BJ (cell line): ENCODE results near the gene HS3ST3B1. TPM values are rescaled to one million over a fixed set of nuclear protein-coding genes. Genes with fewer than 3 reads are reported as not detected.

Experiments used
- CTCF ChIA-PET: fragments of 350-600 bp; formaldehyde crosslinking; extraction: SDS; loops from one replicate; lab custom pipeline; 2021; ENCODE audit warnings: antibody characterized with exemption, inconsistent platforms; lab: Yijun Ruan, JAX
- POLR2A ChIA-PET: fragments of 300-600 bp; sonication (Branson Sonifier 250); formaldehyde crosslinking; extraction: SDS; loops from one replicate; lab custom pipeline; 2021; ENCODE audit warnings: antibody characterized with exemption; lab: Charles Lee
- DNase-seq: peaks from one replicate; pipeline ENCODE4 v3.0.0-alpha.2; 2011; ENCODE audit warnings: low read depth
- H3K27me3 ChIP-seq: 2 replicates; pipeline ENCODE4 v1.6.0; 2011; ENCODE audit warnings: low read length; ENCODE audit not compliant: control insufficient read depth, insufficient read depth
- H3K36me3 ChIP-seq: 2 replicates; pipeline ENCODE4 v1.5.1; 2011; ENCODE audit warnings: low read length; ENCODE audit not compliant: control insufficient read depth, insufficient read depth
- H3K4me3 ChIP-seq: 2 replicates; pipeline ENCODE4 v1.5.1; 2011; ENCODE audit warnings: low read depth, mild to moderate bottlenecking, control low read depth, low read length
- CTCF ChIP-seq: IDR thresholded peaks from 2 replicates; pipeline ENCODE4 v1.5.1; 2011; ENCODE audit warnings: low read depth, mild to moderate bottlenecking, control low read depth, inconsistent platforms, low read length, moderate library complexity; ENCODE audit not compliant: insufficient read depth
- polyA plus RNA-seq: library from polyadenylated mRNA; depleted of rRNA; stranded (reverse); fragments of >200 nt; gene quantifications from 2 replicates; pipeline ENCODE4 v1.2.3, GENCODE V29; 2011

The HS3ST3B1 gene
- polyA plus RNA-seq, 1 experiment: 3.4 TPM

- POLR2A ChIA-PET: no interaction called here
- TF ChIP-seq CTCF: no peak
- no peaks in the 10 kb centered on the region for H3K27me3 ChIP-seq
- H3K4me3 ChIP-seq: no peak overlapping the region
- DNase-seq: no peak
- CTCF ChIA-PET: interaction anchor here (0.6 to 1.0 kb wide), 4 partner anchors 9 to 969 kb away, joined by 3 to 4 read pairs (median 3); no protein-coding TSS in a partner anchor
- peaks cover 1% of the 10 kb centered on the region for H3K36me3 ChIP-seq
Measured at GRCh38 chr17:14306596-14306995, 5.7 kb downstream of the HS3ST3B1 start.

- no peak for TF ChIP-seq CTCF
- H3K4me3 ChIP-seq: no peak overlapping the region
- DNase-seq: peak; percentile 55
- CTCF ChIA-PET: interaction anchor here (0.7 kb wide), 1 partner anchor 849 kb away, joined by 4 read pairs; no protein-coding TSS in a partner anchor
- no peaks in the 10 kb centered on the region for H3K27me3 ChIP-seq
- POLR2A ChIA-PET: no interaction called here
- peaks cover 2% of the 10 kb centered on the region for H3K36me3 ChIP-seq
Measured at GRCh38 chr17:14307560-14308024, 6.7 kb downstream of the HS3ST3B1 start.

- Histone ChIP-seq H3K36me3 (peaks cover 2% of the 10 kb centered on the region), H3K4me3 (peak overlapping the region; percentile 49), H3K27me3 (no peaks in the 10 kb centered on the region)
- CTCF ChIA-PET: no interaction called here
- POLR2A ChIA-PET: interaction anchor here (0.9 kb wide), 1 partner anchor 8 kb away, joined by 3 read pairs; the partner anchor contains the start of gene HS3ST3B1
- TF ChIP-seq CTCF: no peak
- no peak for DNase-seq
Measured at GRCh38 chr17:14308636-14308964, 7.7 kb downstream of the HS3ST3B1 start.

GRCh38 chr17:14308965-14309879 lies 8.3 kb downstream of the HS3ST3B1 start:
- peak overlapping the region; percentile 49 for H3K4me3 ChIP-seq
- CTCF ChIA-PET: no interaction called here
- no peak for TF ChIP-seq CTCF
- DNase-seq: peak; percentile 47
- peaks cover 2% of the 10 kb centered on the region for H3K36me3 ChIP-seq
- no peaks in the 10 kb centered on the region for H3K27me3 ChIP-seq
- POLR2A ChIA-PET: interaction anchor here (0.9 kb wide), 1 partner anchor 9 kb away, joined by 3 read pairs; the partner anchor contains the start of gene HS3ST3B1

- Histone ChIP-seq H3K27me3 (no peaks in the 10 kb centered on the region), H3K4me3 (peak overlapping the region; percentile 49; the same call in 1 of the 2 replicates), H3K36me3 (peaks cover 2% of the 10 kb centered on the region)
- no peak for DNase-seq
- ChIA-PET CTCF (no interaction called here), POLR2A (no interaction called here)
- TF ChIP-seq CTCF: no peak
Measured at GRCh38 chr17:14310101-14310500, 9.2 kb downstream of the HS3ST3B1 start.
